Endodermal cell (in vitro differentiated cells): Measurements from ENCODE around the gene BMP2K. TPM values are rescaled to one million over a fixed set of nuclear protein-coding genes. Genes with fewer than 3 reads are reported as not detected.

Source experiments
- DNase-seq: peaks from one replicate; pipeline ENCODE4 v3.0.0-alpha.2; 2017
- H3K27ac ChIP-seq: 2 replicates; pipeline ENCODE4 v1.5.1; 2013; ENCODE audit warnings: mild to moderate bottlenecking, low read depth, low read length, moderate library complexity
- H3K27me3 ChIP-seq: 2 replicates; pipeline ENCODE4 v1.6.1; 2013; ENCODE audit warnings: mild to moderate bottlenecking, low read length, moderate library complexity; ENCODE audit not compliant: insufficient read depth, control insufficient read depth, poor library complexity, severe bottlenecking
- H3K36me3 ChIP-seq: 2 replicates; pipeline ENCODE4 v1.7.0; 2013; ENCODE audit warnings: mild to moderate bottlenecking, low read length, moderate library complexity; ENCODE audit not compliant: control insufficient read depth, insufficient read depth
- H3K4me1 ChIP-seq: one replicate; pipeline ENCODE4 v1.7.0; 2013; ENCODE audit warnings: low read length; ENCODE audit not compliant: control insufficient read depth, insufficient read depth
- H3K4me3 ChIP-seq: 2 replicates; pipeline ENCODE4 v1.5.1; 2013; ENCODE audit warnings: mild to moderate bottlenecking, low read length, moderate library complexity
- H3K9ac ChIP-seq: 2 replicates; pipeline ENCODE4 v1.6.1; 2013; ENCODE audit warnings: mild to moderate bottlenecking, low read length, moderate library complexity; ENCODE audit not compliant: poor library complexity, severe bottlenecking; ENCODE audit errors: extremely low read depth
- H3K9me3 ChIP-seq: 2 replicates; pipeline ENCODE4 v1.6.1; 2013; ENCODE audit warnings: mild to moderate bottlenecking, low read length, moderate library complexity; ENCODE audit not compliant: control insufficient read depth
- H3K27ac Mint-ChIP-seq: 2 replicates; pipeline ENCODE4 v1.8.0; 2020; ENCODE audit warnings: mixed read lengths
- H3K27me3 Mint-ChIP-seq: 2 replicates; pipeline ENCODE4 v1.8.0; 2021; ENCODE audit warnings: mild to moderate bottlenecking, mixed read lengths; ENCODE audit not compliant: insufficient read depth
- H3K36me3 Mint-ChIP-seq: 2 replicates; pipeline ENCODE4 v1.8.0; 2020; ENCODE audit warnings: low read depth, mixed read lengths
- H3K4me1 Mint-ChIP-seq: 2 replicates; pipeline ENCODE4 v1.8.0; 2020; ENCODE audit warnings: mixed read lengths
- H3K4me3 Mint-ChIP-seq: 2 replicates; pipeline ENCODE4 v1.8.0; 2020; ENCODE audit warnings: mild to moderate bottlenecking, moderate library complexity, mixed read lengths
- H3K9me3 Mint-ChIP-seq: 2 replicates; pipeline ENCODE4 v1.8.0; 2020; ENCODE audit warnings: mild to moderate bottlenecking, mixed read lengths
- CTCF ChIP-seq: fragments of 200-600 bp; sonication (generic); conservative IDR thresholded peaks from 2 replicates; pipeline ENCODE4 v1.5.0; 2021; ENCODE audit warnings: antibody characterized with exemption, mild to moderate bottlenecking
- WGBS, 2 experiments: methylation state at CpG; one replicate each; pipeline versions ENCODE4 v1.1.5 to v1.1.7; 2013; ENCODE audit warnings: missing lambda C conversion rate in 2 of 2, mixed read lengths in 1 of 2; ENCODE audit not compliant: insufficient coverage in 1 of 2, insufficient read length in 1 of 2; 5-methylcytosine and 5-hydroxymethylcytosine counted together
- total RNA-seq, 2 donors: library from RNA; stranded (reverse); fragmentation: NEBNext Ultra II Directional in 1 of 2; extraction: Animal tissue kit (Norgen Biotek cat#: 25700) in 1 of 2; gene quantifications; 2 replicates in 1 of 2; 3 replicates in 1 of 2; pipeline ENCODE4 v1.2.1, GENCODE V29; 2021

The BMP2K gene
- total RNA-seq, 2 donors from 2014 or later, result 39.4 to 49.1 TPM

DNA sequence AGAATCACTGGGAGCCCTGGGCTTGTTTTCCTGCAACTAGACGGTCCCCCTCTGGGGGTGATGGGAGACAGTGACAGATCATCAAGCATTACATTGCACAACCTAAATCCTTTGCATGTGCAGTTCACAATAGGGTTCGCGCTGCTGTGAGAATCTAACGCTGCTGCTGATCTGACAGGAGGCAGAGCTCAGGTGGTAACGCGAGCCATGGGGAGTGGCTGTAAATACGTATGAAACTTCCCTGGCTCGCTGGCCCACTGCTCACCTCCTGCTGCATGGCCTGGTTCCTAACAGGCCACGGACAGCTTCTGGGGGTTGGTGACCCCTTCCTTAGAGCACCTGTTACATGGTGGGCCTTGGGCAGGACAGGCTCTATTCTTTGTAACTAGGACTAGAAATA is 152.7 kb downstream of the BMP2K start:
- peaks cover 44% of the 10 kb centered on the region for H3K36me3 Mint-ChIP-seq
- no peak overlapping the region for H3K27ac Mint-ChIP-seq
- no peak for DNase-seq
- no peak overlapping the region for H3K4me3 Mint-ChIP-seq
- H3K4me1 ChIP-seq, result no peaks in the 10 kb centered on the region
- H3K9me3 Mint-ChIP-seq, result peaks cover 2% of the 10 kb centered on the region
- peaks cover 33% of the 10 kb centered on the region for H3K36me3 ChIP-seq
- no peaks in the 10 kb centered on the region for H3K27me3 ChIP-seq
- H3K4me1 Mint-ChIP-seq, result peaks cover 5% of the 10 kb centered on the region
- TF ChIP-seq CTCF, result no peak
- 93 to 94% methylated on average over 8 to 9 of the region's 9 CpGs for WGBS, 2 experiments
- H3K9ac ChIP-seq, result no peak overlapping the region
- no peak overlapping the region for H3K4me3 ChIP-seq
- no peaks in the 10 kb centered on the region for H3K9me3 ChIP-seq
- no peak overlapping the region for H3K27ac ChIP-seq
- H3K27me3 Mint-ChIP-seq, result no peaks in the 10 kb centered on the region

- DNase-seq, result no peak
- Histone ChIP-seq H3K4me1 (no peaks in the 10 kb centered on the region), H3K9ac (no peak overlapping the region), H3K4me3 (no peak overlapping the region), H3K27me3 (no peaks in the 10 kb centered on the region), H3K36me3 (peaks cover 34% of the 10 kb centered on the region), H3K27ac (no peak overlapping the region), H3K9me3 (no peaks in the 10 kb centered on the region)
- Mint-ChIP-seq H3K27ac (no peak overlapping the region), H3K4me1 (peaks cover 5% of the 10 kb centered on the region), H3K9me3 (peaks cover 2% of the 10 kb centered on the region), H3K4me3 (no peak overlapping the region), H3K36me3 (peaks cover 41% of the 10 kb centered on the region), H3K27me3 (no peaks in the 10 kb centered on the region)
- 95 to 98% methylated on average over 4 to 5 of the region's 6 CpGs for WGBS, 2 experiments
- TF ChIP-seq CTCF, result no peak
Measured at GRCh38 chr4:78930016-78930629, 154.0 kb downstream of the BMP2K start.

DNA sequence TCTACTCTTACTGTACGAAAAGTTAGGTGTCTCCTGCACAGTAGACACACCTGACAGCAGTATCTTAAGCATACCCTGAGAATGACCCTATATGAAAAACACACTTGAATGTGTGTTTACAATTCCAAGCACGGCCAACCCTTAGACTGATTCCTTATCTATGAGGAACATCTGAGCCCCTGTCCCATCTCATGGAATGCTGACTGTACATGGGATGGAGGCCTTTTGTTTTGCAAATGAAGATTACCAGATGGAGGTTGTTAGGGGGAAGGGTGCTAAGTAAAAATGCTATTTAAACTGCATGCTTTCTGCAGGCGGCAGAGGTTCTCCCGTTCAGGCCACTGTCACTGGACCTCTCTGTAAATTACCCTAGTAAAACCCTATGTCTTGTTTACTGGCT is 160.8 kb downstream of the BMP2K start:
- Mint-ChIP-seq H3K27ac (no peak overlapping the region), H3K27me3 (peaks cover 14% of the 10 kb centered on the region)

More for the DNA sequence above, 160.8 kb downstream of the BMP2K start:
- Histone ChIP-seq H3K36me3 (peaks cover 4% of the 10 kb centered on the region), H3K9ac (no peak overlapping the region), H3K27me3 (no peaks in the 10 kb centered on the region), H3K4me1 (no peaks in the 10 kb centered on the region), H3K9me3 (no peaks in the 10 kb centered on the region), H3K4me3 (no peak overlapping the region), H3K27ac (no peak overlapping the region)
- H3K4me3 Mint-ChIP-seq, result no peak overlapping the region
- H3K36me3 Mint-ChIP-seq, result peaks cover 9% of the 10 kb centered on the region
- H3K9me3 Mint-ChIP-seq, result no peaks in the 10 kb centered on the region
- TF ChIP-seq CTCF, result no peak
- peaks cover 26% of the 10 kb centered on the region for H3K4me1 Mint-ChIP-seq
- no peak for DNase-seq
- WGBS, 2 experiments, result 65 to 78% methylated on average over 4 of the region's 4 CpGs
